Right atrium auricular region (tissue), 2 donors: ENCODE results near the gene NCOR1. TPM values are rescaled to one million over a fixed set of nuclear protein-coding genes. Genes with fewer than 3 reads are reported as not detected.
"Not testable (repeated sequence)": the region's sequence is repeated elsewhere in the genome, so short reads cannot be mapped to it uniquely, and the experiment has no call there.

Experiments used
- DNase-seq: peaks from one replicate; pipeline ENCODE4 v3.0.0-alpha.2; 2019; ENCODE audit warnings: low spot score
- H3K27ac ChIP-seq, 2 donors: fragments of 200-600 bp; sonication (generic); 1 replicate in 1 of 2; 2 replicates in 1 of 2; pipeline ENCODE4 v1.5.1; 2016 to 2019
- H3K27me3 ChIP-seq, 2 donors: fragments of 200-600 bp; sonication (generic); one replicate each; pipeline versions ENCODE4 v1.5.1 to v1.6.0; 2017 to 2019
- H3K36me3 ChIP-seq: fragments of 200-600 bp; sonication (generic); one replicate; pipeline ENCODE4 v1.5.1; 2016
- H3K4me1 ChIP-seq, 2 donors: fragments of 200-600 bp; sonication (generic); one replicate each; pipeline versions ENCODE4 v1.5.1 to v1.6.0; 2017 to 2019
- H3K4me3 ChIP-seq, 2 donors: fragments of 200-600 bp; sonication (generic); 1 replicate in 1 of 2; 2 replicates in 1 of 2; pipeline ENCODE4 v1.5.1; 2017 to 2019; ENCODE audit warnings: mild to moderate bottlenecking in 1 of 2, moderate library complexity in 1 of 2
- H3K9me3 ChIP-seq, 2 donors: fragments of 200-600 bp; sonication (generic); one replicate each; pipeline ENCODE4 v1.5.1; 2019
- total RNA-seq, 2 donors: library from RNA; depleted of rRNA; stranded (reverse); fragments of >200 nt; gene quantifications; one replicate each; pipeline ENCODE4 v1.1.0, GENCODE V29; 2016
- TF ChIP-seq, protein P1 (sequence below), 2 donors: fragments of 200-600 bp; sonication (generic); IDR thresholded peaks; one replicate each; pipeline ENCODE4 v1.5.1; 2019; ENCODE audit warnings: antibody characterized with exemption in 2 of 2

Gene NCOR1
- total RNA-seq, 2 donors from 2014 or later, result 79.7 to 84.3 TPM

DNA sequence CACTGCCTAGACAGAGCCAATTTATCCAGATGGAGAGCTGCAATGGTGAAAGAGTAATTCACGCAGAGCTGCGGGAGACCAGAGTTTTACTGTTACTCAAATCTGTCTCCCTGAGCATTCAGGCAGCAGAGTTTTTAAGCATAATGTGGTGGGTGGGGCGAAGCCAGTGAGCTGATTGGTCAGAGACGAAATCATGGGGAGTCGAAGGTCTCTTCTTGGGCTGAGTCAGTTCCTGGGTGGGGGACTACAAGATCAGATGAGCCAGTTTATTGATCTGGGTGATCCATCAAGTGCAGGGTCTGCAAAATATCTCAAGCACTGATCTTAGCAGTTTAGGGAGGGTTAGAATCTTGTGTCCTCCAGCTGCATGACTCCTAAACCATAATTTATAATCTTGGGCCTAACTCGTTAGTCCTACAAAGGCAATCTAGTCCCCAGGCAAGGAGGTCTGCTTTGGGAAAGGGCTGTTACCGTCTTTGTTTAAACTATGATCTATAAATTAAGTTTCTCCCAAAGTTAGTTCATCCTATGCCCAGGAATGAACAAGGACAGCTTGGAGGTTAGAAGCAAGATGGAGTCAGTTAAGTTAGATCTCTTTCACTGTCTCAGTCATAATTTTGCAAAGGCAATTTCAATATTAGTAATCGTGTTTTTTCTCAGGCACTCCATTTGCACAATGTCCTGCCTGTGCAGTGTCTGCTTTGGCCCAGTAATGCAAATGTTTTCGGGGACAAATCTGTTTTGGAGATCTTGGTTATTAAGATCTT is 28.6 kb upstream of the NCOR1 start:
- TF ChIP-seq, protein P1, sequence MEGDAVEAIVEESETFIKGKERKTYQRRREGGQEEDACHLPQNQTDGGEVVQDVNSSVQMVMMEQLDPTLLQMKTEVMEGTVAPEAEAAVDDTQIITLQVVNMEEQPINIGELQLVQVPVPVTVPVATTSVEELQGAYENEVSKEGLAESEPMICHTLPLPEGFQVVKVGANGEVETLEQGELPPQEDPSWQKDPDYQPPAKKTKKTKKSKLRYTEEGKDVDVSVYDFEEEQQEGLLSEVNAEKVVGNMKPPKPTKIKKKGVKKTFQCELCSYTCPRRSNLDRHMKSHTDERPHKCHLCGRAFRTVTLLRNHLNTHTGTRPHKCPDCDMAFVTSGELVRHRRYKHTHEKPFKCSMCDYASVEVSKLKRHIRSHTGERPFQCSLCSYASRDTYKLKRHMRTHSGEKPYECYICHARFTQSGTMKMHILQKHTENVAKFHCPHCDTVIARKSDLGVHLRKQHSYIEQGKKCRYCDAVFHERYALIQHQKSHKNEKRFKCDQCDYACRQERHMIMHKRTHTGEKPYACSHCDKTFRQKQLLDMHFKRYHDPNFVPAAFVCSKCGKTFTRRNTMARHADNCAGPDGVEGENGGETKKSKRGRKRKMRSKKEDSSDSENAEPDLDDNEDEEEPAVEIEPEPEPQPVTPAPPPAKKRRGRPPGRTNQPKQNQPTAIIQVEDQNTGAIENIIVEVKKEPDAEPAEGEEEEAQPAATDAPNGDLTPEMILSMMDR (IDR thresholded peaks at IDR 0.05), result no peak
- Histone ChIP-seq H3K36me3 (no peaks in the 10 kb centered on the region), H3K27me3 (no peaks in the 10 kb centered on the region), H3K9me3 (no peaks in the 10 kb centered on the region), H3K4me3 (no peak overlapping the region), H3K27ac (no peak overlapping the region), H3K4me1 (no peaks in the 10 kb centered on the region)
- no peak for DNase-seq

DNA sequence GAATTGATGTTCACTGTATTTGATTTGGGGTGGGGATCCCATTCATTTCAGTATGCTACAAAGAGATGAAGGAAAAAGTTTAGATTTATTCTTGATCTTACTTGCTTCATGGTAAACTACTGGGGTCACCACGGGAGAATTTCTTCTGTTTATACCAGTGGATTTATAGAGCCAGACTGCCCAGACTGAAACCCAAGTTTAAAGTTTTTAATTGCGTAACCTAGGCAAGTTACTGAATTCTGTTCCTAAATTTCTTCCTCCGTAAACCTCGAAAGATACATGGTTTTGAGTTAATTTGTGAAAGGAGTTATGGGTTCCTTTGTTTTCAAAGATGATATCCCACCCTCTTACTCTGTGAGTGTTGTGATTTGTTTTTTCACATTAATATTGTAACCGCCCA is 28.1 kb upstream of the NCOR1 start:
- H3K9me3 ChIP-seq, result no peaks in the 10 kb centered on the region
- TF ChIP-seq, protein P1 (IDR thresholded peaks at IDR 0.05), result no peak
- no peaks in the 10 kb centered on the region for H3K27me3 ChIP-seq
- no peaks in the 10 kb centered on the region for H3K4me1 ChIP-seq
- no peak overlapping the region for H3K4me3 ChIP-seq
- no peak overlapping the region for H3K27ac ChIP-seq
- no peaks in the 10 kb centered on the region for H3K36me3 ChIP-seq
- DNase-seq, result no peak

DNA sequence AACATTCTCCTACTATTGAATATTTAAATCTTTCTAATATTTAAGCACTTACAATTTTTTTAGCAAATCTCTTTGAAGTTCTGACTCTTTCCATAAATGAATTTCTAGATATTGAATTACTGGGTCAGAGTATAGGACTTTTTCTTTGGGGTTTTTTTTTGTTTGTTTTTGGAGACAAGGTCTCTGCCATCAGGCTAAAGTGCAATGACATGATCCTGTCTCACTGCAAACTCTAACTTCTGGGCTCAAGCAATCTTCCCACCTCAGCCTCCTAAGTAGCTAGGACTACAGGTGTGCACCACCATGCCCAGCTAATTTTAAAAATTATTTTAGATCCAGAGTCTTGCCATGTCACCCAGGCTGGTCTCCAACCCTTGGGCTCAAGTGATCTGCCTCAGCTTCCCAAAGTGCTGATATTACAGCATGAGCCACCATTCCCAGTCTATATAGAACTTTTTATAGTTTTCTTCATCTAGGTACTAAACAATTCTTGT is 26.6 kb upstream of the NCOR1 start:
- Histone ChIP-seq H3K4me3 (no peak overlapping the region), H3K9me3 (no peaks in the 10 kb centered on the region), H3K36me3 (no peaks in the 10 kb centered on the region), H3K4me1 (no peaks in the 10 kb centered on the region), H3K27ac (no peak overlapping the region), H3K27me3 (no peaks in the 10 kb centered on the region)
- no peak for DNase-seq
- TF ChIP-seq, protein P1 (IDR thresholded peaks at IDR 0.05), result no peak

DNA sequence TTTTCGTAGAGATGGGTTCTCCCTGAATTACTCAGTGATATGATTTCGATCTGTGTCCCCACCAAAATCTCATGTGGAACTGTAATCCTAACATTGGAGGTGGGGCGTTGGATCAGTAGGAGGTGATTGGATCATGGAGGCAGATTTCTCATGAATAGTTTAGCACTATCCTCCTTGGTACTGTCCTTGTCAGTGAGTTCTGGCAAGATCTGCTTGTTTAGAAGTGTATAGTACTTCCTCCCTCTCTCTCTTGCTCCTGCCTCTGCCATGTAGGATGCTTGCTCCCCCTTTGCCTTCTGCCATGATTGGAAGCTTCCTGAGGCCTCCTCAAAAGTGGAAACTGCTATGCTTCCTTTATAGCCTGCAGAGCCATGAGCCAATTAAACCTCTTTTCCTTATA is 24.6 kb upstream of the NCOR1 start:
- Histone ChIP-seq H3K4me3 (no peak overlapping the region), H3K27ac (no peak overlapping the region), H3K36me3 (no peaks in the 10 kb centered on the region), H3K27me3 (no peaks in the 10 kb centered on the region), H3K9me3 (no peaks in the 10 kb centered on the region), H3K4me1 (no peaks in the 10 kb centered on the region)
- TF ChIP-seq, protein P1 (IDR thresholded peaks at IDR 0.05), result no peak
- DNase-seq, result no peak

DNA sequence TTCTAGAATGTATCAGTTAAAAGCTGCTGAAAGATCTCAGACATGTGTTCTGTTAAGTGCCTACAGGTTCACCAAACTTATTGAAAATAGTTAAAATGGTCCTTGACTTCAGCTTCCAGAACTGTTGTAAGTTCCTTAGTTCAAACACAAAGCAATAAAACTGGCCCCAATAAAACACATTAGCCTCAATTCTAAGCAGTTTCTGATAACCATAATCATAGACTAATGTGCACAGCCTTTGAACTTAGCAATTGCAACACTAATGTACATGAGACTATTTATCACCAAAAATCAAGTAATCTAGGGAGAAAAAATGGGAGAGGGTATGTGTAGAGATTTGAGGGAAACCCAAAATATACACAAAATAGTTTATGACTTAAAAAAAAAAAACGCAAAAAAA is 17.1 kb upstream of the NCOR1 start:
- no peak overlapping the region for H3K4me3 ChIP-seq
- DNase-seq, result no peak
- H3K4me1 ChIP-seq, result no peaks in the 10 kb centered on the region
- H3K27ac ChIP-seq, result no peak overlapping the region
- TF ChIP-seq, protein P1 (IDR thresholded peaks at IDR 0.05), result no peak
- H3K9me3 ChIP-seq, result no peaks in the 10 kb centered on the region
- H3K27me3 ChIP-seq, result no peaks in the 10 kb centered on the region
- no peaks in the 10 kb centered on the region for H3K36me3 ChIP-seq

DNA sequence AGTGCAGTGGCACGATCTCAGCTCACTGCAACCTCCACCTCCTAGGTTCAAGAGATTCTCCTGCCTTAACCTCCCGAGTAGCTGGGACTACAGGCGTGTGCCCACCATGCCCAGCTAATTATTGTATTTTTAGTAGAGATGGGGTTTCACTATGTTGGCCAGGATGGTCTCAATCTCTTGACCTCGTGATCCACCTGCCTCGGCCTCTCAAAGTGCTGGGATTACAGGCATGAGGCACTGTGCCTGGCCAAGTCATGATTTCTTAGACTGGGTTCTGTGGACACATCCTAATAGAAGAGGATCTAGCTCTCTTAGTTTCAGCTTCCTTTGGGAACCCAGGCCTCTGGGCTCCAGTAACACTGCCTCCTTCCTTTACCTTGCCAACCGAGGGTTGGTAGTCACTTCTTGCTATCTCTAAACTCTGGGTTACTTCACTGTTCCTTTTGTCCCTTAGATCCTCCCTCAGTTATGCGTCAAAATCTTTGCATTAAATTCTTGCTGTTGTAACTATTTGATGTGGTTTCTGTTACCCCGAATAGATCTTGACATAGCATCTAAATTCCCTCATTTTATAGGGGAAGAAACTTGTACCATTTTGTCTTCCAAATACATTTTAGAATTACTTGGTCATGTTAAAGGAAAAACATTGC is 14.7 kb upstream of the NCOR1 start:
- DNase-seq, result not testable (repeated sequence)

More for the DNA sequence above, 14.7 kb upstream of the NCOR1 start:
- H3K27me3 ChIP-seq, H3K9me3 ChIP-seq, H3K4me1 ChIP-seq, H3K4me3 ChIP-seq, H3K36me3 ChIP-seq, H3K27ac ChIP-seq: not testable (repeated sequence)
